Measurements from ENCODE around the gene PPARG. TPM values are rescaled to one million over a fixed set of nuclear protein-coding genes. Genes with fewer than 3 reads are reported as not detected.
"Not testable (repeated sequence)": the region's sequence is repeated elsewhere in the genome, so short reads cannot be mapped to it uniquely, and the experiment has no call there.

Gene PPARG
- total RNA-seq, 2 donors from 2014 or later = 1.5 to 18.3 TPM

DNA sequence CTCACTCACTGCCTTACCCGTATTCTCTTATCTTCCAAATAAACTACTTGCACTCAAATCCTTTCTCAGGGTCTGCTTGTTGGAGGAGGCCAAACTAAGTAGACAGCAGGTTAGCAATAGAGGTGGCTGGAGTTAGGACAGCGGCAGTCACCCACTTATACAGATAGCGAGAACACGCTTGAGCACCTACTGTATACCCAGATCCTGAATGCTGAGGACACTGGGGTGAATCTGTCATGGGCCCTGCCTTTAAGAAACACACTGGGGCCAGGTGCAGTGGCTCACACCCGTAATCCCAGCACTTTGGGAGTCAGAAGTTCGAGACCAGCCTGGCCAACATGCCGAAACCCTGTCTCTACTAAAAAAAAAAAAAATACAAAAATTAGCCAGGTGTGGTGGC lies 157.4 kb downstream of the PPARG start:
- Mint-ChIP-seq H3K27me3 (peaks cover 2% of the 10 kb centered on the region), H3K9me3 (no peaks in the 10 kb centered on the region), H3K4me1 (peaks cover 6% of the 10 kb centered on the region), H3K4me3 (no peak overlapping the region), H3K27ac (no peak overlapping the region), H3K36me3 (ENCODE audit: low read depth) (no peaks in the 10 kb centered on the region)
- ATAC-seq (replicated peaks) = no peak

DNA sequence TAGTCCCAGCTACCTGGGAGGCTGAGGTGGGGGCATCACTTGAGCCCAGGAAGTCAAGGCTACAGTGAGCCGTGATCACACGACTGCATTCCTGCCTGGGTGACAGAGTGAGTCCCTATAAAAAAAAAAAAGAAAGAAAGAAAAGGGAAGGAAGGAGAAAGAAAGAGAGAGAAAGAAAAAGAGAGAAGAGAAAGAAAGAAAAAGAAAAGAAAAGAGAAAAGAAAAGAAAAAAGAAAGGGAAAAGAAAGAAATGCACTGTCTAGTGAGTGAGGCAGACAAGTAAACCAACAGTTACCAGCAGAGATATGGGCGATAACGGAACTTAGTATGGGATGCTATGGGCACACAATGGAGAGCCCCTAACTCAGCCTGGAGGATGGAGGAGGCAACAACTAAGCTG lies 158.2 kb downstream of the PPARG start:
- H3K36me3 Mint-ChIP-seq (ENCODE audit: low read depth) = no peaks in the 10 kb centered on the region
- H3K9me3 Mint-ChIP-seq = no peaks in the 10 kb centered on the region
- H3K27me3 Mint-ChIP-seq = no peaks in the 10 kb centered on the region
- no peak overlapping the region for H3K27ac Mint-ChIP-seq
- H3K4me1 Mint-ChIP-seq = peaks cover 6% of the 10 kb centered on the region
- no peak for ATAC-seq (replicated peaks)
- H3K4me3 Mint-ChIP-seq = no peak overlapping the region

- not testable (repeated sequence) for H3K4me3 Mint-ChIP-seq; H3K4me1 Mint-ChIP-seq; ATAC-seq (replicated peaks); H3K9me3 Mint-ChIP-seq; H3K27ac Mint-ChIP-seq; H3K27me3 Mint-ChIP-seq; H3K36me3 Mint-ChIP-seq (ENCODE audit: low read depth)
Measured at GRCh38 chr3:12448404-12449202, 159.7 kb downstream of the PPARG start.

GRCh38 chr3:12449889-12450682 lies 161.2 kb downstream of the PPARG start:
- no peak for ATAC-seq (replicated peaks)
- H3K4me3 Mint-ChIP-seq = no peak overlapping the region
- no peaks in the 10 kb centered on the region for H3K9me3 Mint-ChIP-seq
- H3K27me3 Mint-ChIP-seq = no peaks in the 10 kb centered on the region
- H3K36me3 Mint-ChIP-seq (ENCODE audit: low read depth) = no peaks in the 10 kb centered on the region
- H3K27ac Mint-ChIP-seq = no peak overlapping the region
- H3K4me1 Mint-ChIP-seq = peaks cover 14% of the 10 kb centered on the region

DNA sequence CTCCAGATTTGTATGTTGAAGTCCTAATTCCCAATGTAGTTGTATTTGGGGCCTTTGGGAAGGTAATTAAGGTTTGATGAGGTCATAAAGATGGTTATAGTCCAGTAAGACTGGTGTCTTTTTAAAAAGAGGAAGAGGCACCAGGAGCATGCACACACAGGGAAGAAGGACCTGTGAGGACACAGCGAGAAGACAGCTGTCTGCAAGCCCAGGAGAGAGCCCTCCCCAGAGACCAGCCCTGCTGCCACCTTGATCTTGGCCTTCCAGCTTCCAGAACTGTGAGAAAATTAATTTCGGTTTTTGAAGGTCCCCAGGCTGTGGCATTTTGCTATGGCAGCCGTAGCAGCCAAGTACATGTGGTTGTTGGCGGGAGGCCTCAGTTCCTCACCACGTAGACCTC lies 162.6 kb downstream of the PPARG start:
- Mint-ChIP-seq H3K9me3 (no peaks in the 10 kb centered on the region), H3K36me3 (ENCODE audit: low read depth) (no peaks in the 10 kb centered on the region), H3K4me3 (no peak overlapping the region), H3K4me1 (peaks cover 14% of the 10 kb centered on the region), H3K27me3 (no peaks in the 10 kb centered on the region), H3K27ac (no peak overlapping the region)
- no peak for ATAC-seq (replicated peaks)

- H3K27me3 Mint-ChIP-seq = no peaks in the 10 kb centered on the region
- H3K27ac Mint-ChIP-seq = no peak overlapping the region
- no peak overlapping the region for H3K4me3 Mint-ChIP-seq
- peaks cover 14% of the 10 kb centered on the region for H3K4me1 Mint-ChIP-seq
- no peak for ATAC-seq (replicated peaks)
- no peaks in the 10 kb centered on the region for H3K36me3 Mint-ChIP-seq (ENCODE audit: low read depth)
- H3K9me3 Mint-ChIP-seq = no peaks in the 10 kb centered on the region
Measured at GRCh38 chr3:12451960-12452359, 163.1 kb downstream of the PPARG start.

DNA sequence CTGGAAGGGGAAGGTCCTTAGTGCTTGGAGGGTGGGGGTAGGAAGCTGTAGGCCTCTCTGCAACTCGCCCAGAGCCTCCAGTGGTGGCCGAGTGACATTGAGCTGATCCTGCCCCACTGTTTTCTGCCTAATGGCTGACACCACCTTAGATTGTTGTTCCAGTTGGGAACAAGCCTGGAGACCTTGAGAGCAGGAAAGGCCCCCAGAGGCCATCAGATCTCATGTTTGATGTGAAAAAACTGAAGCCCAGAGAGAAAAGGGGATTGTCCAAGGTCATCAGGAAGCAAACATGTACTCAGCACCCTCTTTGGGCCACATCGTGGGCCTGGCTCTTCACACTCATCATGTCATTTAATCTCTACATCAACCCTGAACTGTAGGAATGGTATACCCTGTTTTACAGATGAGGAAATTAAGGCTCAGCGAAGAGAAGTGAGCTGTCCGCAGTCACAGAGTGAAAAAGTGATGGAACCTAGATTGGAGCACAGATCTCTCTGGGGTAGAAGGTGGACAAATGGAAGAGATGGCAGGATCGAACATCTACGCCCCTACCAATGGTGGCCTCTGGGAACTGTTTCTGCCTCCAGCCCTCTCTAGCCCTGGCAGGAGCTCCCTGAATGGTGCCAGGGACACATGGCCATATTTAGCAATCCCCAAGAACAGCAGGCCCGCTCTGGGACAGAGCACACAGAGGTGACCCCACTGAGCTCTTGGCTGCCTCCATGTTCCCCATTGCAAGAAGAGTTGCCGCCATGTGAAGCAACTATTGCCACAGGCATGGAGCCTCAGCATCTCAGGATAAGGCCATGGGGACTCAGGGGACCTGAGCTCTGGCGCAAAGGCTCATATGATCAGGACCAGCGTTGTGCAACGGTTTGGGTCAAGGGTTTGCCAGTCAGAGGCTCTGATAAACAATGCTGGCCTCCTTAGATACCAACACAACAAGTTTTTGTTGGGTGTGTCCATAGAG lies 163.8 kb downstream of the PPARG start:
- Mint-ChIP-seq H3K9me3 (no peaks in the 10 kb centered on the region), H3K27ac (no peak overlapping the region), H3K4me1 (peaks cover 14% of the 10 kb centered on the region), H3K36me3 (ENCODE audit: low read depth) (no peaks in the 10 kb centered on the region), H3K27me3 (no peaks in the 10 kb centered on the region), H3K4me3 (no peak overlapping the region)
- ATAC-seq (replicated peaks) = no peak

DNA sequence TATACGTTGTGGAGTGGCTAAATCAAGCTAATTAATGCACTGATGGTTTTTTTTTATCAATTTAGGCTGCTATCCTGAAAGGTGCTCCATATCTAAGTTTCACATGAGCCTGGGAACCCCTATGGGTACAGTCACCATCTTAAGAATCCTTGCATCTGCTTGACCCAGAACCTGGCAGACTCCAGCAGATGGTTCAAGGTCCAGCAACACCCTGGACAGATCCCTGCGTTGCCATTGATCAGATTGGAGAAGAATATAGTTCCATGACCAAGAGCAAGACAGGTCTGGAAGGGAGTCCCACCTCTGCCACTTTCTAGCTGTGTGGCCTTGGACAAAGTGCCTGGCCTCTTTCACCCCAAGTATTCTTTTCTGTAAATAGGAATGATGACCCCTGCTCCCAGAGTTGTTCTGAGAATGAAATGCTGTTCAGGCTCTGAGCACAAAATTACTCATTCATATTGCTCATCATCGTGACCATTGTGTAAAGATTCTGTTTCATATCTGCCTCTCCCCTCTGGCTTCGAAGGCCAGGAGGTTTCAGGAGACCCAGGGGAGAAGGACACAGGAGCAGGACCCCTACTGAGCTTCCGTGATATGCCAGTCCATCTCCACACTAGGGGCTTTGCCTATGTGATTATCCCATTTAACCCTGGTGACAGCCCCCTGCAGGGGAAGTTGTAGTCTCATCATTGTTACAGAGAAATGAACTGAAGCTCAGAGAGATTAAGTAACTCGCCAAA lies 165.4 kb downstream of the PPARG start:
- Mint-ChIP-seq H3K36me3 (ENCODE audit: low read depth) (no peaks in the 10 kb centered on the region), H3K27me3 (no peaks in the 10 kb centered on the region), H3K4me3 (peak overlapping the region; percentile 45), H3K4me1 (peaks cover 14% of the 10 kb centered on the region), H3K9me3 (no peaks in the 10 kb centered on the region), H3K27ac (peak overlapping the region; percentile 74)
- ATAC-seq (replicated peaks) = peak; percentile 87

DNA sequence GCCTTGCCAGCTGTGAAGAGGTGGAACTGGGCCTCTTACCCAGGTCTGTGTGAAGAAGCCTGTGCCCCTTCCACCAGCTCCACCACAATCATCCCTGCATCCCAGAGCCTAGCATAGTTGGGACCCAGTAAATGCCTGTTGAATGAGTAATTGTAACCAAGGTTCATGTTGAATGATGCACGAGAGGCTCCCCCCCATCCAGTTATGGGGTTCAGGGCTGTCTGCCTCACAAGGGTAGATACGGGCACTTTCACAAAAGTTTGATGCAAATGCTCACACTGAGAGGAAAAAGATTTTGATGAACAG lies 165.9 kb downstream of the PPARG start:
- Mint-ChIP-seq H3K27me3 (no peaks in the 10 kb centered on the region), H3K9me3 (no peaks in the 10 kb centered on the region), H3K36me3 (ENCODE audit: low read depth) (no peaks in the 10 kb centered on the region), H3K4me1 (peaks cover 14% of the 10 kb centered on the region), H3K27ac (peak overlapping the region; percentile 74), H3K4me3 (peak overlapping the region; percentile 45)
- ATAC-seq (replicated peaks) = peak; percentile 57

DNA sequence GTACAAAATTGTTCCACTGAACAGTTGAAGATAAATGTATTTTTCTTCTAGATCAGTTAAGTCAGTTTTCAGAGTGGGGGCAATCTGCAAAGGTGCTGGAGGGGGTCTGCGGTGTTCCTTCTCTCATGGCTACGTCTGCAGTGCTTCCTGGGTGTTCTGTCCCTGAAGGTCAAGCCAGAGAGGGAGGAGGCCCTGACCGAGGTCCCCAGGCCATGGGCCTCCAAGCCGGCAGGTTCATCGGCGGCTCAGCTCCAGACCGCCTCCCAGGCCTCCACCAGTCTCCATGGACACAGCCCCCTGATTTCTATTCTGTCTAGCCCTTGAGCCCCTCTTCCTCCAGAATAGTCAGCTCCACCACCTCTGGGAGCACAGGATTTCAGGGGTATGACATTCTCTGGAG lies 166.9 kb downstream of the PPARG start:
- Mint-ChIP-seq H3K27me3 (no peaks in the 10 kb centered on the region), H3K9me3 (no peaks in the 10 kb centered on the region), H3K36me3 (ENCODE audit: low read depth) (no peaks in the 10 kb centered on the region), H3K4me3 (no peak overlapping the region), H3K27ac (no peak overlapping the region), H3K4me1 (peaks cover 9% of the 10 kb centered on the region)
- no peak for ATAC-seq (replicated peaks)

DNA sequence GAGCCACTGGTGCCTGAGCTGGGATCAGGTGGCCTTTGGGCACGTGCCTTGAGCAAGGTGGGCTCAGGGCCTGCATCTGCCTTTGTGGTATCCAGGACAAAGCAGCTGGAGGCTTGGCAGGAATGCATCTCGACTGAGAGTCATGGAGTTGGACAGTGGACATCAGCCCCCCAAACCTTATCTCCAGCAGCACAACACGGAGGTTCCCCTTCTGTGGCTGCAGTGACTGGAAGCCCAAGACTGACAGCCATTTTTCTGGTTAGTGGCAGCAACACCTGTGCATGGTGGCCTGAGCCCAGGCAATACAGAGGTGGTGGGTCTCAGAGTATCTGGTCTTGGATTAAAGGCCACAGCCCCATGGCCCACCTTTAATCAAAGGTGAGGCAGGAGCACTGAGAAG lies 167.6 kb downstream of the PPARG start:
- no peaks in the 10 kb centered on the region for H3K27me3 Mint-ChIP-seq
- H3K9me3 Mint-ChIP-seq = no peaks in the 10 kb centered on the region
- no peaks in the 10 kb centered on the region for H3K36me3 Mint-ChIP-seq (ENCODE audit: low read depth)
- H3K4me3 Mint-ChIP-seq = no peak overlapping the region
- no peak overlapping the region for H3K27ac Mint-ChIP-seq
- H3K4me1 Mint-ChIP-seq = peaks cover 9% of the 10 kb centered on the region
- ATAC-seq (replicated peaks) = no peak

DNA sequence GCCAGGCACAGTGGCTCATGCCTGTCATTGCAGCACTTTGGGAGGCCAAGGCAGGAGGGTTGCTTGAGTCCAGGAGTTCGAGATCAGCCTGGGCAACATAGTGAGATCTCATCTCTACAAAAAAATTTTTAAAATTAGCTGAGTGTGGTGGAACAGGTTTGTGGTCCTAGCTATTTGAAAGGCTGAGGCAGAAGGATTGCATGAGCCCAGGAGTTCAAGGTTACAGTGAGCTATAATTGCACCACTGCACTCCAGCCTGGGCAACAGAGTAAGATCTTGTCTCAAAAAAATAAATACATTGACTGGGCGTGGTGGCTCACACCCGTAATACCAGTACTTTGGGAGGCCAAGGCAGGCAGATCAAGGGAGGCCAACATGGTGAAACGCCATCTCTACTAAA lies 168.5 kb downstream of the PPARG start:
- H3K27ac Mint-ChIP-seq = peak overlapping the region; percentile 38
- not testable (repeated sequence) for H3K36me3 Mint-ChIP-seq (ENCODE audit: low read depth); H3K9me3 Mint-ChIP-seq; H3K27me3 Mint-ChIP-seq; ATAC-seq (replicated peaks); H3K4me1 Mint-ChIP-seq; H3K4me3 Mint-ChIP-seq

- H3K27ac Mint-ChIP-seq = no peak overlapping the region
- no peaks in the 10 kb centered on the region for H3K27me3 Mint-ChIP-seq
- peaks cover 9% of the 10 kb centered on the region for H3K4me1 Mint-ChIP-seq
- H3K9me3 Mint-ChIP-seq = no peaks in the 10 kb centered on the region
- no peak for ATAC-seq (replicated peaks)
- H3K36me3 Mint-ChIP-seq (ENCODE audit: low read depth) = no peaks in the 10 kb centered on the region
- H3K4me3 Mint-ChIP-seq = no peak overlapping the region
Measured at GRCh38 chr3:12458901-12459300, 170.0 kb downstream of the PPARG start.

- Mint-ChIP-seq H3K4me3 (no peak overlapping the region), H3K9me3 (no peaks in the 10 kb centered on the region), H3K4me1 (peaks cover 3% of the 10 kb centered on the region), H3K36me3 (ENCODE audit: low read depth) (no peaks in the 10 kb centered on the region), H3K27me3 (no peaks in the 10 kb centered on the region), H3K27ac (no peak overlapping the region)
- no peak for ATAC-seq (replicated peaks)
Measured at GRCh38 chr3:12460127-12460526, 171.3 kb downstream of the PPARG start.
